Fibroblast of lung (primary cell): Measurements from ENCODE around the gene GPR15LG. TPM values are rescaled to one million over a fixed set of nuclear protein-coding genes. Genes with fewer than 3 reads are reported as not detected.
A peak's percentile ranks its signal among the peaks of the same experiment; 100 is the strongest.

Experiments used
- DNase-seq, 2 donors: peaks; one replicate each; pipeline versions ENCODE4 v3.0.0 to v3.0.0-alpha.2; 2010; ENCODE audit warnings: low read depth in 2 of 2
- H2AFZ ChIP-seq: 2 replicates; pipeline ENCODE4 v1.5.1; 2012; ENCODE audit warnings: low read length, control low read depth, inconsistent platforms
- H3K27ac ChIP-seq: 2 replicates; pipeline ENCODE4 v1.5.1; 2011; ENCODE audit warnings: low read length, control low read depth; ENCODE audit not compliant: insufficient read depth
- H3K27me3 ChIP-seq: 2 replicates; pipeline ENCODE4 v1.5.1; 2011; ENCODE audit warnings: mild to moderate bottlenecking, low read length; ENCODE audit not compliant: control insufficient read depth, insufficient read depth
- H3K36me3 ChIP-seq: 2 replicates; pipeline ENCODE4 v1.5.1; 2011; ENCODE audit warnings: low read length; ENCODE audit not compliant: control insufficient read depth, insufficient read depth
- H3K4me1 ChIP-seq: 2 replicates; pipeline ENCODE4 v1.5.1; 2011; ENCODE audit warnings: low read length; ENCODE audit not compliant: control insufficient read depth, insufficient read depth; ENCODE audit errors: extremely low read depth
- H3K4me2 ChIP-seq: 2 replicates; pipeline ENCODE4 v1.5.1; 2011; ENCODE audit warnings: low read length, control low read depth; ENCODE audit not compliant: insufficient read depth; ENCODE audit errors: extremely low read depth
- H3K4me3 ChIP-seq, 4 experiments: fragments of 200-600 bp in 1 of 4; sonication (generic) in 1 of 4; replicated peaks in 1 of 4; 2 replicates each; pipeline ENCODE4 v1.5.1; 2011 to 2016; ENCODE audit warnings: low read length in 4 of 4, low read depth in 3 of 4, mild to moderate bottlenecking in 3 of 4, control low read depth in 2 of 4, inconsistent platforms in 1 of 4, mixed read lengths in 1 of 4; ENCODE audit not compliant: insufficient read depth in 1 of 4; ENCODE audit errors: control extremely low read depth in 1 of 4
- H3K79me2 ChIP-seq: 2 replicates; pipeline ENCODE4 v1.5.1; 2012; ENCODE audit warnings: mild to moderate bottlenecking, low read length, inconsistent platforms; ENCODE audit not compliant: control insufficient read depth, insufficient read depth
- H3K9ac ChIP-seq: 2 replicates; pipeline ENCODE4 v1.5.1; 2011; ENCODE audit warnings: mild to moderate bottlenecking, low read length, control low read depth; ENCODE audit not compliant: insufficient read depth
- H3K9me3 ChIP-seq: 2 replicates; pipeline ENCODE4 v1.5.1; 2012; ENCODE audit warnings: low read depth, low read length; ENCODE audit not compliant: control insufficient read depth, insufficient read depth
- H4K20me1 ChIP-seq: 2 replicates; pipeline ENCODE4 v1.5.1; 2011; ENCODE audit warnings: low read length; ENCODE audit not compliant: control insufficient read depth, insufficient read depth; ENCODE audit errors: extremely low read depth
- CTCF ChIP-seq, 2 donors: IDR thresholded peaks in 1 of 2; conservative IDR thresholded peaks in 1 of 2; 1 replicate in 1 of 2; 2 replicates in 1 of 2; pipeline ENCODE4 v1.5.1; 2011 to 2012; ENCODE audit warnings: low read length in 2 of 2, control low read depth in 1 of 2, inconsistent platforms in 1 of 2, low read depth in 1 of 2, mild to moderate bottlenecking in 1 of 2
- EZH2 ChIP-seq: IDR thresholded peaks from 2 replicates; pipeline ENCODE4 v1.5.1; 2012; ENCODE audit warnings: low read length, control low read depth, mild to moderate bottlenecking; ENCODE audit errors: missing control alignments
- polyA plus RNA-seq, 2 donors: library from polyadenylated mRNA; depleted of rRNA in 1 of 2; stranded (reverse) in 1 of 2; unstranded in 1 of 2; fragments of >200 nt; gene quantifications; 2 replicates each; pipeline ENCODE4 v1.2.1, GENCODE V29; 2011 to 2012; ENCODE audit warnings: missing spikeins in 1 of 2
- total RNA-seq: library from RNA; depleted of rRNA; stranded (reverse); fragments of >200 nt; gene quantifications from 2 replicates; pipeline ENCODE4 v1.2.1, GENCODE V29; 2014

Gene GPR15LG
- total and polyA plus RNA-seq, 2 donors (not counting 1 experiment from before 2014, with no cell fraction given), result not detected

- Histone ChIP-seq H2AFZ (peak within 1 kb of the TSS; percentile 94), H3K9ac (peak within 1 kb of the TSS; percentile 82), H3K4me2 (peak within 1 kb of the TSS; percentile 99), H3K27me3 (no peaks in the 10 kb centered on the region), H4K20me1 (no peaks in the 10 kb centered on the region), H3K9me3 (no peaks in the 10 kb centered on the region), H3K4me1 (peaks cover 5% of the 10 kb centered on the region), H3K4me3 (peak within 1 kb of the TSS; percentile 82 to 99 (median 94)), H3K36me3 (peaks cover 8% of the 10 kb centered on the region), H3K79me2 (peaks cover 21% of the 10 kb centered on the region), H3K27ac (peak within 1 kb of the TSS; percentile 89)
- TF ChIP-seq CTCF (conservative IDR thresholded peaks at IDR 0.05 in 1 of 2, IDR thresholded peaks at IDR 0.05 in 1 of 2; ENCODE audit: low read depth in 1 of 2, low read length in 2 of 2) (peak; percentile 32 to 34), EZH2 (no peak)
- DNase-seq, result peak; percentile 98 to 99
Measured at GRCh38 chr10:84139126-84140035, 34.2 kb upstream of the GPR15LG start, which contains the start of gene GHITM. Gene GHITM, plus strand, starts transcription at chr10:84139509. Its CDS starts 1,992 bp downstream, at chr10:84141501.

- Histone ChIP-seq H3K36me3 (peaks cover 8% of the 10 kb centered on the region), H3K27me3 (no peaks in the 10 kb centered on the region), H3K4me1 (peaks cover 5% of the 10 kb centered on the region), H2AFZ (peak overlapping the region; percentile 1), H3K4me3 (peak overlapping the region; percentile 82 to 99 (median 94)), H3K9me3 (no peaks in the 10 kb centered on the region), H3K27ac (peak overlapping the region; percentile 89), H3K79me2 (peaks cover 21% of the 10 kb centered on the region), H3K9ac (peak overlapping the region; percentile 82), H3K4me2 (peak overlapping the region; percentile 99), H4K20me1 (no peaks in the 10 kb centered on the region)
- DNase-seq, result peak; percentile 31 to 59
- no peak for TF ChIP-seq CTCF (conservative IDR thresholded peaks at IDR 0.05 in 1 of 2, IDR thresholded peaks at IDR 0.05 in 1 of 2; ENCODE audit: low read depth in 1 of 2, low read length in 2 of 2)
- TF ChIP-seq EZH2, result no peak
Measured at GRCh38 chr10:84140036-84140379, 33.6 kb upstream of the GPR15LG start.

GRCh38 chr10:84147347-84147746, 26.3 kb upstream of the GPR15LG start:
- Histone ChIP-seq H4K20me1 (no peaks in the 10 kb centered on the region), H3K79me2 (no peaks in the 10 kb centered on the region), H3K36me3 (peaks cover 18% of the 10 kb centered on the region), H3K27me3 (no peaks in the 10 kb centered on the region), H3K9ac (no peak overlapping the region), H3K9me3 (no peaks in the 10 kb centered on the region), H2AFZ (no peak overlapping the region), H3K4me2 (no peak overlapping the region), H3K27ac (no peak overlapping the region), H3K4me1 (no peaks in the 10 kb centered on the region), H3K4me3 (no peak overlapping the region)
- DNase-seq, result no peak
- TF ChIP-seq CTCF (conservative IDR thresholded peaks at IDR 0.05 in 1 of 2, IDR thresholded peaks at IDR 0.05 in 1 of 2; ENCODE audit: low read depth in 1 of 2, low read length in 2 of 2) (no peak), EZH2 (no peak)
